Measurements from ENCODE around the gene OXLD1. TPM values are rescaled to one million over a fixed set of nuclear protein-coding genes. Genes with fewer than 3 reads are reported as not detected.

The OXLD1 gene
- total RNA-seq, 4 donors from 2014 or later, result 15.5 to 32.2 (median 22.2) TPM

- intact Hi-C loops (cut with DNase I; ENCODE audit: low total_unique reads), result no loop called here
- Histone ChIP-seq H3K9me3 (no peaks in the 10 kb centered on the region), H3K4me1 (peaks cover under 1 to 16% of the 10 kb centered on the region in 2 donors), H3K27ac (no peak overlapping the region), H3K4me3 (no peak overlapping the region), H3K27me3 (no peaks in the 10 kb centered on the region), H3K36me3 (peaks cover 0 to 92% of the 10 kb centered on the region in 2 donors)
- no peak for DNase-seq
- no peak for ATAC-seq
- TF ChIP-seq POLR2A (IDR thresholded peaks at IDR 0.05) (no peak), CTCF (IDR thresholded peaks at IDR 0.05 in 4 of 5, conservative IDR thresholded peaks at IDR 0.05 in 1 of 5) (no peak)
- in situ Hi-C loops (cut with MboI; ENCODE audit: low sequenced_read_pairs in 4 of 4), result no loop called here
These were observed 29.4 kb upstream of the OXLD1 start for GRCh38 chr17:81695801-81696200.

GRCh38 chr17:81695211-81695610 lies 28.8 kb upstream of the OXLD1 start:
- H3K9me3 ChIP-seq, result no peaks in the 10 kb centered on the region
- intact Hi-C loops (cut with DNase I; ENCODE audit: low total_unique reads) (no loop called here), in situ Hi-C loops (cut with MboI; ENCODE audit: low sequenced_read_pairs in 4 of 4) (no loop called here)
- no peak for ATAC-seq
- H3K36me3 ChIP-seq, result peaks cover 0 to 92% of the 10 kb centered on the region in 2 donors
- H3K27me3 ChIP-seq, result no peaks in the 10 kb centered on the region
- H3K27ac ChIP-seq, result no peak overlapping the region
- no peak overlapping the region for H3K4me3 ChIP-seq
- H3K4me1 ChIP-seq, result peaks cover 0 to 16% of the 10 kb centered on the region in 2 donors
- TF ChIP-seq POLR2A (IDR thresholded peaks at IDR 0.05) (no peak), CTCF (IDR thresholded peaks at IDR 0.05 in 4 of 5, conservative IDR thresholded peaks at IDR 0.05 in 1 of 5) (no peak)
- DNase-seq, result no peak

- ATAC-seq (no peak), DNase-seq (no peak)
- H3K27ac ChIP-seq, result no peak overlapping the region
- H3K27me3 ChIP-seq, result no peaks in the 10 kb centered on the region
- intact Hi-C loops (cut with DNase I; ENCODE audit: low total_unique reads), result no loop called here
- H3K4me3 ChIP-seq, result no peak overlapping the region
- H3K4me1 ChIP-seq, result peaks cover 0 to 16% of the 10 kb centered on the region in 2 donors
- in situ Hi-C loops (cut with MboI; ENCODE audit: low sequenced_read_pairs in 4 of 4), result no loop called here
- peaks cover 0 to 95% of the 10 kb centered on the region in 2 donors for H3K36me3 ChIP-seq
- no peak for TF ChIP-seq POLR2A (IDR thresholded peaks at IDR 0.05)
- no peak for TF ChIP-seq CTCF (IDR thresholded peaks at IDR 0.05 in 4 of 5, conservative IDR thresholded peaks at IDR 0.05 in 1 of 5)
- H3K9me3 ChIP-seq, result no peaks in the 10 kb centered on the region
These were observed 28.4 kb upstream of the OXLD1 start for GRCh38 chr17:81694810-81695209.

- H3K27me3 ChIP-seq, result no peaks in the 10 kb centered on the region
- H3K4me3 ChIP-seq, result no peak overlapping the region
- in situ Hi-C loops (cut with MboI; ENCODE audit: low sequenced_read_pairs in 4 of 4) (no loop called here), intact Hi-C loops (cut with DNase I; ENCODE audit: low total_unique reads) (no loop called here)
- peaks cover 0 to 16% of the 10 kb centered on the region in 2 donors for H3K4me1 ChIP-seq
- H3K9me3 ChIP-seq, result no peaks in the 10 kb centered on the region
- peaks cover 0 to 95% of the 10 kb centered on the region in 2 donors for H3K36me3 ChIP-seq
- ATAC-seq (no peak), DNase-seq (no peak)
- H3K27ac ChIP-seq, result no peak overlapping the region
- TF ChIP-seq POLR2A (IDR thresholded peaks at IDR 0.05) (no peak), CTCF (IDR thresholded peaks at IDR 0.05 in 4 of 5, conservative IDR thresholded peaks at IDR 0.05 in 1 of 5) (no peak)
These were observed 27.3 kb upstream of the OXLD1 start for GRCh38 chr17:81693509-81694210.

All from gastrocnemius medialis (tissue), 4 donors.